PC-9 (cell line): ENCODE data around the gene SEMA4A. TPM values are rescaled to one million over a fixed set of nuclear protein-coding genes. Genes with fewer than 3 reads are reported as not detected.

Experiments used
- BruUV-seq: library from RNA; stranded (reverse); fragments of 400-500 nt; replicated peaks from 2 replicates; lab custom pipeline; 2021; lab: Mats Ljungman, UMichigan
- CTCF ChIA-PET: fragments of 300-600 bp; sonication (Branson Sonifier 250); formaldehyde crosslinking; loops from one replicate; lab custom pipeline; 2022; ENCODE audit warnings: antibody characterized with exemption; lab: Charles Lee
- POLR2A ChIA-PET: fragments of 300-600 bp; sonication (Branson Sonifier 250); formaldehyde crosslinking; loops from one replicate; lab custom pipeline; 2022; ENCODE audit warnings: antibody characterized with exemption; ENCODE audit not compliant: unreplicated experiment; lab: Charles Lee
- DNase-seq, 2 experiments: peaks; one replicate each; pipeline versions ENCODE4 v3.0.0 to v3.0.0-alpha.2; 2015 to 2022; ENCODE audit warnings: mixed read lengths in 1 of 2
- H2AFZ ChIP-seq: fragments of 200-600 bp; sonication (generic); 2 replicates; pipeline ENCODE4 v1.8.1; 2017; ENCODE audit warnings: antibody characterized with exemption
- H3F3A ChIP-seq: fragments of 200-600 bp; sonication (generic); 2 replicates; pipeline ENCODE4 v1.8.1; 2017; ENCODE audit warnings: antibody characterized with exemption, mild to moderate bottlenecking, low read depth; ENCODE audit not compliant: insufficient read depth
- H3K27ac ChIP-seq: fragments of 200-600 bp; sonication (generic); 2 replicates; pipeline ENCODE4 v1.6.1; 2016; ENCODE audit warnings: mixed run types
- H3K27me3 ChIP-seq: fragments of 200-600 bp; sonication (generic); 2 replicates; pipeline ENCODE4 v1.6.1; 2016; ENCODE audit warnings: low read depth, mixed run types; ENCODE audit not compliant: insufficient read depth
- H3K36me3 ChIP-seq: fragments of 200-600 bp; sonication (generic); 2 replicates; pipeline ENCODE4 v1.6.1; 2016; ENCODE audit warnings: low read depth, mixed run types
- H3K4me1 ChIP-seq: fragments of 200-600 bp; sonication (generic); replicated peaks from 2 replicates; pipeline ENCODE4 v1.6.1; 2016; ENCODE audit warnings: mixed run types; ENCODE audit not compliant: insufficient read depth
- H3K4me2 ChIP-seq: fragments of 200-600 bp; sonication (generic); 2 replicates; pipeline ENCODE4 v1.6.1; 2017; ENCODE audit warnings: mixed run types
- H3K4me3 ChIP-seq: fragments of 200-600 bp; sonication (generic); 2 replicates; pipeline ENCODE4 v1.6.1; 2016; ENCODE audit warnings: mixed run types
- H3K79me2 ChIP-seq: fragments of 200-600 bp; sonication (generic); 2 replicates; pipeline ENCODE4 v1.6.1; 2017; ENCODE audit warnings: low read depth, mixed run types
- H3K9me2 ChIP-seq: fragments of 200-600 bp; sonication (generic); 2 replicates; pipeline ENCODE4 v1.8.1; 2017; ENCODE audit warnings: mild to moderate bottlenecking; ENCODE audit not compliant: insufficient read depth
- H3K9me3 ChIP-seq: fragments of 200-600 bp; sonication (generic); 2 replicates; pipeline ENCODE4 v1.8.1; 2016; ENCODE audit warnings: low read depth; ENCODE audit not compliant: insufficient read depth
- H4K20me1 ChIP-seq: fragments of 200-600 bp; sonication (generic); 2 replicates; pipeline ENCODE4 v1.8.1; 2017; ENCODE audit not compliant: insufficient read depth
- CTCF ChIP-seq: fragments of 200-600 bp; sonication (generic); conservative IDR thresholded peaks from 2 replicates; pipeline ENCODE4 v1.6.1; 2017; ENCODE audit warnings: mixed run types, antibody characterized with exemption, mild to moderate bottlenecking, moderate library complexity
- EZH2 ChIP-seq: fragments of 200-600 bp; sonication (generic); IDR thresholded peaks from 2 replicates; pipeline ENCODE4 v1.8.0; 2017; ENCODE audit warnings: antibody characterized with exemption, low read depth
- intact Hi-C: fragments of 100-400 bp; cut with micrococcal nuclease; formaldehyde crosslinking; loops from one replicate; pipeline ENCODE4 v1.10.0; 2022; ENCODE audit not compliant: unreplicated experiment
- total RNA-seq: library from RNA; stranded (reverse); gene quantifications from 2 replicates; pipeline ENCODE4 v1.2.3, GENCODE V29; 2021

The SEMA4A gene
- total RNA-seq, 1 experiment from 2014 or later: 16.2 TPM

- POLR2A ChIA-PET: no interaction called here
- Histone ChIP-seq H3K4me2 (no peak overlapping the region), H4K20me1 (no peaks in the 10 kb centered on the region; the same call in 1 of the 2 replicates), H3K9me2 (no peaks in the 10 kb centered on the region), H3K4me3 (no peak overlapping the region), H3K27me3 (no peaks in the 10 kb centered on the region), H3K79me2 (peaks cover 11% of the 10 kb centered on the region; the same call in 1 of the 2 replicates), H3F3A (peaks cover 15% of the 10 kb centered on the region), H3K27ac (no peak overlapping the region), H3K9me3 (no peaks in the 10 kb centered on the region), H3K36me3 (0 out of 2 replicates have a peak, but pooled peaks cover 8% of the 10 kb centered on the region), H2AFZ (no peak overlapping the region), H3K4me1 (peaks cover 11% of the 10 kb centered on the region; the same call in 1 of the 2 replicates)
- CTCF ChIA-PET: no interaction called here
- intact Hi-C loops: no loop called here
- no TSS peak for BruUV-seq
- DNase-seq: no peak
- TF ChIP-seq EZH2 (no peak), CTCF (no peak)
These were observed 66.8 kb downstream of the SEMA4A start for GRCh38 chr1:156220226-156220625.

- no peaks in the 10 kb centered on the region for H3K9me2 ChIP-seq
- POLR2A ChIA-PET: no interaction called here
- peaks cover 19% of the 10 kb centered on the region for H3F3A ChIP-seq
- H3K27ac ChIP-seq: no peak overlapping the region
- H3K36me3 ChIP-seq: 0 out of 2 replicates have a peak, but pooled peaks cover 8% of the 10 kb centered on the region
- H3K9me3 ChIP-seq: no peaks in the 10 kb centered on the region
- peaks cover 5% of the 10 kb centered on the region; the same call in 1 of the 2 replicates for H3K79me2 ChIP-seq
- intact Hi-C loops: no loop called here
- CTCF ChIA-PET: no interaction called here
- H2AFZ ChIP-seq: no peak overlapping the region
- TF ChIP-seq CTCF (no peak), EZH2 (no peak)
- no peaks in the 10 kb centered on the region for H3K27me3 ChIP-seq
- BruUV-seq: no TSS peak
- no peak overlapping the region for H3K4me2 ChIP-seq
- H3K4me1 ChIP-seq: peaks cover 12% of the 10 kb centered on the region; the same call in 1 of the 2 replicates
- no peaks in the 10 kb centered on the region; the same call in 1 of the 2 replicates for H4K20me1 ChIP-seq
- no peak overlapping the region for H3K4me3 ChIP-seq
- no peak for DNase-seq
These were observed 68.8 kb downstream of the SEMA4A start for GRCh38 chr1:156221986-156222692.

- H3K4me3 ChIP-seq: no peak overlapping the region
- no peaks in the 10 kb centered on the region for H3K9me2 ChIP-seq
- H3K9me3 ChIP-seq: no peaks in the 10 kb centered on the region
- H3K79me2 ChIP-seq: no peaks in the 10 kb centered on the region
- DNase-seq: no peak
- no peak overlapping the region for H3K27ac ChIP-seq
- H3K4me2 ChIP-seq: no peak overlapping the region
- H3F3A ChIP-seq: peaks cover 11% of the 10 kb centered on the region
- ChIA-PET CTCF (interaction anchor here (1.0 to 1.8 kb wide), 3 partner anchors 72 to 111 kb away, joined by 4 to 32 read pairs (median 6); partner anchors contain the start of genes LMNA and SEMA4A), POLR2A (interaction anchor here (0.6 to 0.7 kb wide), 2 partner anchors 80 to 129 kb away, joined by 5 to 29 read pairs; no protein-coding TSS in a partner anchor)
- H4K20me1 ChIP-seq: no peaks in the 10 kb centered on the region; the same call in 1 of the 2 replicates
- H2AFZ ChIP-seq: no peak overlapping the region
- H3K4me1 ChIP-seq: 0 out of 2 replicates have a peak, but pooled peaks cover 5% of the 10 kb centered on the region
- 0 out of 2 replicates have a peak, but pooled peaks cover 8% of the 10 kb centered on the region for H3K36me3 ChIP-seq
- TF ChIP-seq EZH2 (no peak), CTCF (peak; percentile 21; the same call in 1 of the 2 replicates)
- H3K27me3 ChIP-seq: no peaks in the 10 kb centered on the region
- intact Hi-C loops: loop anchor here (1.0 to 5.0 kb wide), 4 partner anchors 79 to 223 kb away; no protein-coding TSS in a partner anchor
- BruUV-seq: no TSS peak
These were observed 72.3 kb downstream of the SEMA4A start for GRCh38 chr1:156225677-156226014.
